Smooth muscle cell (in vitro differentiated cells): ENCODE data around the gene ZFP57. TPM values are rescaled to one million over a fixed set of nuclear protein-coding genes. Genes with fewer than 3 reads are reported as not detected.
A peak's percentile ranks its signal among the peaks of the same experiment; 100 is the strongest.

Experiments
- DNase-seq: peaks from one replicate; lab custom pipeline; 2025; ENCODE audit not compliant: unreplicated experiment; lab: John Stamatoyannopoulos, UW
- H2AFZ ChIP-seq: fragments of 200-600 bp; sonication (generic); 2 replicates; pipeline ENCODE4 v1.6.0; 2016; ENCODE audit warnings: antibody characterized with exemption, low read depth, mild to moderate bottlenecking
- H3F3A ChIP-seq: fragments of 200-600 bp; sonication (generic); 2 replicates; pipeline ENCODE4 v1.6.0; 2017; ENCODE audit warnings: antibody characterized with exemption, low read depth
- H3K27ac ChIP-seq: fragments of 200-600 bp; sonication (generic); 2 replicates; pipeline ENCODE4 v1.5.1; 2016; ENCODE audit warnings: low read depth, mild to moderate bottlenecking
- H3K27me3 ChIP-seq: fragments of 200-600 bp; sonication (generic); 2 replicates; pipeline ENCODE4 v1.6.1; 2016; ENCODE audit warnings: low read depth, mild to moderate bottlenecking
- H3K36me3 ChIP-seq: fragments of 200-600 bp; sonication (generic); 2 replicates; pipeline ENCODE4 v1.5.1; 2016; ENCODE audit warnings: low read depth
- H3K4me1 ChIP-seq: fragments of 200-600 bp; sonication (generic); 2 replicates; pipeline ENCODE4 v1.5.1; 2016; ENCODE audit warnings: low read depth
- H3K4me2 ChIP-seq: fragments of 200-600 bp; sonication (generic); 2 replicates; pipeline ENCODE4 v1.6.0; 2016; ENCODE audit warnings: mild to moderate bottlenecking
- H3K4me3 ChIP-seq: fragments of 200-600 bp; sonication (generic); 2 replicates; pipeline ENCODE4 v1.5.1; 2016; ENCODE audit warnings: mild to moderate bottlenecking
- H3K79me2 ChIP-seq: fragments of 200-600 bp; sonication (generic); 2 replicates; pipeline ENCODE4 v1.6.0; 2016; ENCODE audit warnings: low read depth, mild to moderate bottlenecking
- H3K9ac ChIP-seq: fragments of 200-600 bp; sonication (generic); 2 replicates; pipeline ENCODE4 v1.6.0; 2016; ENCODE audit warnings: low read depth
- H3K9me3 ChIP-seq: fragments of 200-600 bp; sonication (generic); replicated peaks from 2 replicates; pipeline ENCODE4 v1.5.1; 2016; ENCODE audit warnings: low read depth
- H4K20me1 ChIP-seq: fragments of 200-600 bp; sonication (generic); 2 replicates; pipeline ENCODE4 v1.6.0; 2016; ENCODE audit warnings: low read depth
- WGBS: methylation state at CpG from one replicate; pipeline ENCODE4 v1.1.7; 2016; ENCODE audit warnings: low lambda C conversion rate; 5-methylcytosine and 5-hydroxymethylcytosine counted together
- polyA plus RNA-seq: library from polyadenylated mRNA; unstranded; fragments of >200 nt; fragmentation: Nextera tagmentation; extraction: Ambion mirVana; gene quantifications from 2 replicates; pipeline ENCODE4 v1.2.1, GENCODE V29; 2016
- total RNA-seq: library from RNA; depleted of rRNA; stranded (reverse); fragments of >200 nt; gene quantifications from 2 replicates; pipeline ENCODE4 v1.2.3, GENCODE V29; 2014
- TF ChIP-seq, protein P1 (sequence below): fragments of 200-600 bp; sonication (generic); IDR thresholded peaks from 2 replicates; pipeline ENCODE4 v1.5.1; 2017; ENCODE audit warnings: borderline replicate concordance, mild to moderate bottlenecking, antibody characterized with exemption; ENCODE audit not compliant: insufficient read depth, poor library complexity, severe bottlenecking

Gene ZFP57
- total and polyA plus RNA-seq, 2 experiments from 2014 or later = not detected

DNA sequence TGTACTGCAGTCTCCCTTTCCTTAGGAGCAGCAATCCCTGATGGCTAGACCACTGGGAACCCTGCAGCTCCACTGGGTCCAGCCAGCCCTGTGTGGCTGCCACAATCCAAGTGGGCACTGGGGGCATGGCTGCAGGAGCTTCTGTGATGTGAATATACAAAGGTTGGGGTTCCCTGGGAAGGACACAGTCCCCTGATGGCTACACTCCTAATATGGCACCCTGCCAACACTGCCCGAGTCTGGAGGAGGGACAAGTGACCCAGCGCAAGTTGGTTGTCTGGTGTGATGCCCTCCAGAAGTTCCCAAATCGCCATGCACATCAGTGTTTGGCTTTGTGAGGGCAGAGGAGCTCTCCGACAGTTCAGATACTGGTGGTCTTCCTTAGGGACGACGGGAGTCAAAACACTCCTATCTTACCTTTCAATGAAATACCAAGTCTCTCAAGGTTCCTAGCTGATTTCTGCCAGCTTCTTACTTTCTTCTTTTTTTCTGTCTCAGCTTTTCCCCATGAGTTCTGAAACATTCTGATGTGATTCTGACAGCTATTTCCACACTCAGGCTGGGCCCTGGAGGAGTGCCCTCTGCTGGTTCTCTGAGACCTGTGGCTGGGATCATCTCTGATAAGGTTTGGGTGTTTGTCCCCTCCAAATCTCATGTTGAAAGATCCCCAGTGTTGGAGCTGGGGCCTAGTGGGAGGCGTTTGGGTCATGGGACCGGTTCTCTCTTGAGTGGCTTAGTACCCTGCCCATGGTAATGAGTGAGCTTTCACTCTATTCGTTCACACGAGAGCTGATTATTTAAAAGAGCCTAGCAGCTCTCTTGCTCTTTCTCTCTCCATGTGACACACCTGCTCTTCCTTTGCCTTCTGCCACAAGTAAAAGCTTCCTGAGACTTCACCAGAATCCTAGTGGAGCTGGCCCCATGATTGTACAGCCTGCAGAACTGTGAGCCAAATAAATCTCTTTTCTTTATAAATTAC lies 15.5 kb upstream of the ZFP57 start:
- H3K4me1 ChIP-seq = no peaks in the 10 kb centered on the region
- H3K36me3 ChIP-seq = no peaks in the 10 kb centered on the region

DNA sequence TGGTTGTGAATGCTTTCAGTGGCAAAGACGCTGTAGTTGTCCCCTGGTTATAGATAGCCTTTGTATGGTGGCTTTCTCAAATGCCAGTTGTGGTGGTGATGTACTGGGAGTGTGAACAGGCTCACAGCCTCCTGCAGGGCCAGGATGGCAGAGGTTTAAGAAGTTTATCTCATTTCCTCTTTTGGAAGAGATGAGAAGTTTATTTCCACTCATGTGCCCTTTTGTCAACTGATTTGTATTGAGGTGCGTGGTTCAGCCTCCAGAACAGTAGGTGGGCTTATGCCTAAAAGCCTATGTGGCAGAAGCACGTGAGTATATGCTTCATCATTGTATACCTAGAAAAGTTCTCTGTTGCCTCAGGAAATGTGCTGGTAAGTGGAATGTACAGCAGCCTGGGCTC lies 13.7 kb upstream of the ZFP57 start:
- 82% methylated on average over 3 of the region's 3 CpGs for WGBS

More for the DNA sequence above, 15.5 kb upstream of the ZFP57 start:
- H3K4me3 ChIP-seq = no peak overlapping the region
- no peak overlapping the region for H3K9ac ChIP-seq
- H3K9me3 ChIP-seq = no peaks in the 10 kb centered on the region
- no peak for DNase-seq
- no peak overlapping the region for H3K27ac ChIP-seq
- H4K20me1 ChIP-seq = no peaks in the 10 kb centered on the region
- peaks cover 4% of the 10 kb centered on the region for H3K27me3 ChIP-seq
- no peaks in the 10 kb centered on the region for H3F3A ChIP-seq
- no peak overlapping the region for H3K4me2 ChIP-seq
- TF ChIP-seq, protein P1, sequence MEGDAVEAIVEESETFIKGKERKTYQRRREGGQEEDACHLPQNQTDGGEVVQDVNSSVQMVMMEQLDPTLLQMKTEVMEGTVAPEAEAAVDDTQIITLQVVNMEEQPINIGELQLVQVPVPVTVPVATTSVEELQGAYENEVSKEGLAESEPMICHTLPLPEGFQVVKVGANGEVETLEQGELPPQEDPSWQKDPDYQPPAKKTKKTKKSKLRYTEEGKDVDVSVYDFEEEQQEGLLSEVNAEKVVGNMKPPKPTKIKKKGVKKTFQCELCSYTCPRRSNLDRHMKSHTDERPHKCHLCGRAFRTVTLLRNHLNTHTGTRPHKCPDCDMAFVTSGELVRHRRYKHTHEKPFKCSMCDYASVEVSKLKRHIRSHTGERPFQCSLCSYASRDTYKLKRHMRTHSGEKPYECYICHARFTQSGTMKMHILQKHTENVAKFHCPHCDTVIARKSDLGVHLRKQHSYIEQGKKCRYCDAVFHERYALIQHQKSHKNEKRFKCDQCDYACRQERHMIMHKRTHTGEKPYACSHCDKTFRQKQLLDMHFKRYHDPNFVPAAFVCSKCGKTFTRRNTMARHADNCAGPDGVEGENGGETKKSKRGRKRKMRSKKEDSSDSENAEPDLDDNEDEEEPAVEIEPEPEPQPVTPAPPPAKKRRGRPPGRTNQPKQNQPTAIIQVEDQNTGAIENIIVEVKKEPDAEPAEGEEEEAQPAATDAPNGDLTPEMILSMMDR = peak; percentile 38
- no peak overlapping the region for H2AFZ ChIP-seq
- no peaks in the 10 kb centered on the region for H3K79me2 ChIP-seq
- 73% methylated on average over 10 of the region's 10 CpGs for WGBS

DNA sequence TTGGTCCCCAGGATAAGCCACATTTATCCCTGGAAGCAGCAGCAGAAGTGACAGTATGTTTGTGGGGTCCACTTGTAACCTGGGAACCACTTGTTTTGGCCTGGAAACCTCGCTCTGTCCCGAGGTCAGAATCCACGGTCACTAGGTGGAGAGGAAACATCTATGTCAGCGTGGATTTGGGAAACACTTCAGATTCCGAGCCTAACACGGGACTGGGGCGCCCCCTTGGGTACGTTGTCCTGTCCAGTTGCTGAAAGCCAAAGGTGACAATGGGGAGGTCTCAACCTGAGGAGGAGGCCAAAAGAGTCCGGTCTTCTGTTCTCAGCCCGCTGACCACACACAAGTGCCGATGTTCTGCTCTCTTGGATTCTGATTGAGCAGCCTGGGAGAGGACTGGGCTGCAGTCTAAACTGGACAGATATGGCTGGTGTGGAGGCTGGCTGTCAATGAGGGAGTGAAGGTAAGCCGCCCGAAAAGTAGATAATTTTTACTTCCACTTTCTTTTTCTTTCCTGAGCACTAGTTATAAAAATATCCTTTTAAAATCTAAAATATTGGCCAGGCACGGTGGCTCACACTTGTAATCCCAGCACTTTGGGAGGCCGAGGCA lies 4.9 kb upstream of the ZFP57 start:
- Histone ChIP-seq H3K9me3 (no peaks in the 10 kb centered on the region), H3K27me3 (no peaks in the 10 kb centered on the region), H3K4me2 (no peak overlapping the region), H3K36me3 (no peaks in the 10 kb centered on the region), H3K4me1 (no peaks in the 10 kb centered on the region), H2AFZ (no peak overlapping the region), H3F3A (no peaks in the 10 kb centered on the region), H3K9ac (no peak overlapping the region), H3K4me3 (no peak overlapping the region), H3K27ac (no peak overlapping the region), H4K20me1 (no peaks in the 10 kb centered on the region), H3K79me2 (no peaks in the 10 kb centered on the region)
- 55% methylated on average over 15 of the region's 15 CpGs for WGBS
- DNase-seq = no peak
- TF ChIP-seq, protein P1 = no peak

More for the DNA sequence above, 13.7 kb upstream of the ZFP57 start:
- no peaks in the 10 kb centered on the region for H3K79me2 ChIP-seq
- no peaks in the 10 kb centered on the region for H3K27me3 ChIP-seq
- no peak overlapping the region for H3K4me3 ChIP-seq
- no peak for DNase-seq
- TF ChIP-seq, protein P1 = no peak
- no peaks in the 10 kb centered on the region for H4K20me1 ChIP-seq
- H3K4me2 ChIP-seq = no peak overlapping the region
- no peak overlapping the region for H3K9ac ChIP-seq
- no peaks in the 10 kb centered on the region for H3F3A ChIP-seq
- no peak overlapping the region for H2AFZ ChIP-seq
- H3K27ac ChIP-seq = no peak overlapping the region
- no peaks in the 10 kb centered on the region for H3K9me3 ChIP-seq
- no peaks in the 10 kb centered on the region for H3K36me3 ChIP-seq
- H3K4me1 ChIP-seq = no peaks in the 10 kb centered on the region
